Rectal smooth muscle tissue (tissue), 1 donor: ENCODE measurements around the gene SYT13.

ENCODE experiments used
- H3K27ac ChIP-seq: one replicate; pipeline ENCODE4 v1.7.0; 2013; ENCODE audit warnings: low read depth, low read length, inconsistent platforms
- H3K27me3 ChIP-seq: one replicate; pipeline ENCODE4 v1.7.0; 2013; ENCODE audit warnings: low read length; ENCODE audit not compliant: control insufficient read depth, insufficient read depth
- H3K36me3 ChIP-seq: one replicate; pipeline ENCODE4 v1.7.0; 2013; ENCODE audit warnings: low read length; ENCODE audit not compliant: control insufficient read depth, insufficient read depth
- H3K4me1 ChIP-seq: one replicate; pipeline ENCODE4 v1.7.0; 2013; ENCODE audit warnings: low read length; ENCODE audit not compliant: control insufficient read depth, insufficient read depth
- H3K4me3 ChIP-seq: one replicate; pipeline ENCODE4 v1.7.0; 2013; ENCODE audit warnings: low read length
- H3K9ac ChIP-seq: one replicate; pipeline ENCODE4 v1.7.0; 2013; ENCODE audit warnings: low read length

SYT13 gene

GRCh38 chr11:45216031-45216430, 70.1 kb downstream of the SYT13 start:
- no peak overlapping the region for H3K4me3 ChIP-seq
- no peaks in the 10 kb centered on the region for H3K36me3 ChIP-seq
- H3K27me3 ChIP-seq = no peaks in the 10 kb centered on the region
- H3K9ac ChIP-seq = no peak overlapping the region
- H3K27ac ChIP-seq = no peak overlapping the region
- H3K4me1 ChIP-seq = no peaks in the 10 kb centered on the region

DNA sequence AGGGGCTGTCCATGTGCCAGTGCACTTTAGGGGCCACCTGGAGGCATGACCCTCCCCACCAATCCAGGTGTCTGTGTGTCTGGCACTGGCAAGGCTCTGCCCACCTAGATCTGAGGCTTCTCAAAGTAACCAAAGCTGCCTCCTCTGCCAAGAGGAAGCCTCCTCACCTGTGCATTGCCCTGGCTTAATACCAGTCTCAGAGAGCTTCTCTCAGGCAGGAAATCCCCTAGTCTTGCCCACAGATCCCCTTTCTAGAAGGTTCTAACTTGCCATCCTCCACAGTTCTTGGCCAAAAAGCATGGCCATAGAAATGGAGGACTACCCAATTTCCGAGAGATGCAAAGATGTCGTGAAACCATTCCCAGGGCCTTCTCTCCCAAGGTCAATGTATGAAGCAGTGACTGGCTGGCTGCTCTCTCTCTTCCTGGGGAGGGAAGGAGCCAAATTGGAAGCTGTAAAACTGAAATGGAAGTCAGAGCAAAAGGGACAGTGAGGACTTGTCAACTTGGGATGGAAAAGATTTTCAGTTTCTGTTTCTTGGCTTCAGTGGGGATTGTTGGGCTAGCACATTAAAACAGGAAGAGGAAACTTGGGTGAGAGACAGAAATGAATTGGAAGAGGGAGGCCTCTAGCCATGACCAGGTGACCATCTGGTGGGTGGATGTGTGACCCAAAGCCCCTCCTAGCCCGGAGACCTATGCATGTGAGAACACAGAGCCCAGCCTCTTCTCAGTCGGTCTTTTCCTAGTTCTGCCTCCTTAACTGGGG, 70.9 kb downstream of the SYT13 start:
- H3K4me3 ChIP-seq = no peak overlapping the region
- H3K27ac ChIP-seq = no peak overlapping the region
- H3K9ac ChIP-seq = no peak overlapping the region
- H3K36me3 ChIP-seq = no peaks in the 10 kb centered on the region
- H3K4me1 ChIP-seq = peaks cover 6% of the 10 kb centered on the region
- no peaks in the 10 kb centered on the region for H3K27me3 ChIP-seq

DNA sequence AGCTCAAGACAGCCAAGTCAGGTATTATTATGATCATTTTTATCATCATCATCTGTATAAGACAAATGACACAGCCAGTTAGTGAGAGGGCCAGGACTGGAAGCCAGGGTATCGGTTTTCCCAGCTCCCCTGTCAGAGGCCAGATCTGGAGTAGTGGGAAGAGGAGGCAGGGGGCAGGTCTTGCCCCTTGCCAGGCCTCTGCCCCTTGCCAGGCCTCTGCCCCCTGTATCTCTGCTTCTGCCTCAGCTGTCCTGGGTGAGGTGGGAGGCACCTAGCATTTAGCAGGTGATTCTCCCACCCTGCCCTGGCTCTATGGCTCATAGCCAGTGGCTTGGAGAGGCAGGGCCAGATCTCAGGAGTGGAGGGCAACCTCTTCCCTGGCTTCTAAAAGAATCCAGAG, 72.4 kb downstream of the SYT13 start:
- Histone ChIP-seq H3K27me3 (no peaks in the 10 kb centered on the region), H3K27ac (no peak overlapping the region), H3K4me3 (no peak overlapping the region), H3K36me3 (no peaks in the 10 kb centered on the region), H3K4me1 (peaks cover 16% of the 10 kb centered on the region), H3K9ac (no peak overlapping the region)

DNA sequence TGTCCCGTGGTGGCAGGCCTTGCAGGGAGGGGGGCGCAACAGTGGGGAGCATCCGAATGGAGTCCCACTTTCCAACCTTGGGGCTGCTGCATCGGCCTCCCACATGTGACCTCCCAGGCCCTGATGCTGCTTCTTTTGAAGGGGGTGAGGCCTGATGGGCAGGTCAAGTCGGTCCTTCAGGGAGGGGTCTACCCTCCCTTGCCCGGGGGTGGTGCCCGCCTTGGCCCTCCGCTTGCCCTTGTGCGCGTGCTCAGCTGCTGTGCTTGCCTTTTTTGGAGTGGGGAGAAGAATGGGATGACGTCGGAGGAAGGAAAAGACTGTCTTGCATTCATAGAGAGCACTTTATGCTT, 72.8 kb downstream of the SYT13 start:
- Histone ChIP-seq H3K27ac (no peak overlapping the region), H3K4me1 (peaks cover 16% of the 10 kb centered on the region), H3K36me3 (no peaks in the 10 kb centered on the region), H3K27me3 (no peaks in the 10 kb centered on the region), H3K4me3 (no peak overlapping the region), H3K9ac (no peak overlapping the region)

DNA sequence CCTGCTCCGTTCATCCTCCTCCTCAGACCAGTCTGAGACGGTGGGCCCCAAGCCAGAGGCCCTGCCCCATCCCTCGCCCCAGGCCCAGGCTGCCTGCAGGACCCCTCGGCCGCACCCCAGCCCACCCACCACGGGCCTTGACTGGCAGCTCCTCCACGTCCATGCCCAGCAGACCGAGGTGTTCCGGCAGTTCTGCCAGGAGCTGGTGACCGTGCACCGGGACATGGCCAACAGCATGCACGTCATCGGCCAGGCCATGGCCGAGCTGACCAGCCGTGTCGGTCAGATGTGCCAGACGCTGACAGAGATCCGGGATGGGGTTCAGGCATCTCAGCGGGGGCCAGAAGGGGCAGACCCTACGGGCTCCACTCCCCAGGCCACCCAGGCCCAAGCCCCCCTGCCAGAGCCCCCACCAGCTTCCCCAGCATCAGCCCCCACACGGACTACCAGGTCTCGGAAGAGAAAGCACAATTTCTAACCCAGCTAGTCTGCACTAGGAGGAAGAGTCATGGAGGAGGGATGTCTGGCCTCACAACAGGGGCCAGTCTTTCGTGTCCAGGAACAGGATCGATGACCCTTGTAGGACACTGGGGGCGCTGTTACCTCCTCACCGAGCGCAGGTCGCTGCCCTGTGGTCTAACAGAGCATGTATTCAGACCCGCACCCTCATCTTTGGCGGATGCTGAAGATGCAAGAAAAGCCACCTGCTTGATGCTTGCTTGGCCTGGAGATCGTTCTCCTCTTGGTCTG, 73.4 kb downstream of the SYT13 start:
- Histone ChIP-seq H3K4me1 (peaks cover 16% of the 10 kb centered on the region), H3K27me3 (no peaks in the 10 kb centered on the region), H3K27ac (no peak overlapping the region), H3K4me3 (no peak overlapping the region), H3K9ac (no peak overlapping the region), H3K36me3 (no peaks in the 10 kb centered on the region)

- Histone ChIP-seq H3K27ac (no peak overlapping the region), H3K4me3 (no peak overlapping the region), H3K9ac (no peak overlapping the region), H3K27me3 (no peaks in the 10 kb centered on the region), H3K36me3 (no peaks in the 10 kb centered on the region), H3K4me1 (peaks cover 16% of the 10 kb centered on the region)
These were observed 74.4 kb downstream of the SYT13 start for GRCh38 chr11:45211732-45212131.

DNA sequence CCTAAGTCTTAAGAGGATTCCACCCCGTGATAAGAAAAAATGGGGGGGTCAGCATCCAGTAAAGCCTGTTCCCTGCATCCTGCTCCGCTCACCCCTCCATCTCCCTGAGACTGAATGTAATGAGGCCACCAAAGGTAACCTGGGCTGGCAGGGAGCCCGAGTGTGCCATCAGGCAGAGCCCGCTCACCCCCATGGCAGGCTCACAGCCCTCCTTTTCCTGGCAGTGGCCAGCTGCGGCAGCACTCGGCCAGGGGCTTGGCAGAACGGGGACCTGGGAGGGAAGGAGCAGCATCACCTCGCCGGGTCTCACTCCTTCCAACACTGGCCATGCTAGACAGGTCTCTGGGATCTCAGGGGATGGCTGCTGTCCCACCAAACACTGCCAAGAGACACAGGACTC, 75.3 kb downstream of the SYT13 start:
- Histone ChIP-seq H3K9ac (no peak overlapping the region), H3K27me3 (no peaks in the 10 kb centered on the region), H3K27ac (peak overlapping the region; percentile 93), H3K4me3 (no peak overlapping the region), H3K4me1 (peaks cover 16% of the 10 kb centered on the region), H3K36me3 (no peaks in the 10 kb centered on the region)

DNA sequence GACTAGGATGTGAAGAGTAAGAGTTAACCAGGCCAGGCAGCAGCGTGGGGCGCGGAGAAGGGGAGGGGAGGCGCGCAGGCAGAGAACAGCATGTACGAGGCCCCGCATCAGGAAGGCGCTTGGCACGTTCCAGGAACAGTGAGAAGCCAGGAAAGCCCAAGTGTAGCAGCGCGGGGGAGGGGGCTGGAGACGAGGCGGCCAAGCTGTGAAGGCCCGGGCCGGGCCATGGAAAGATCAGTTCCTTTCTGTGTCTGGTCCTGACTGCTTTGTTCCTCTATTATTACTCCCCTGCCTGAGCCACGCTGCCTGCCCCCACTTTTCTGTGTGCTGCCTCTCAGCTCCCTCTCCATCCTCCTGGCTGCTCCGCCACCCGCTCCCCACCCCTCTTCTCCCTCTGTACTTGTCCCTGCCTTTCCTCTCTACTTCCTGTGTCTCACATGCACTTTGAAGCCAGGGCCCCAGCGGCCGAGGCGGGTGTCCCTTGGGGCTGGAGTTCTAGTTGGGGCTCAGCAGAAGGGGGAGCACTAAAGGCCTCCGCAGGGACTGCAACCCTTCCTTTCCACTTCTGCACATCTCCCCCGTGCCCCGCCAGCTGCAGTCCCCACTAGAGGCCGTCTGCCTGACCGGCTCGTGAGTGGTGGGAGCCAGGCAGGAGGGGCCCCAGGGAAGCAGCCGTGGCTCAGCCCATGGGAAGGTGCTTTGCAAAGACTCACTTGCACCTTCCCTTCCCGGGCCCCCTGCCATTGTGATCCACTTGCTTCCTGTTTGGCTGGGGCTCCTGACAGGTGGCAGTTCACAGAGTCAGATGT, 76.0 kb downstream of the SYT13 start:
- H3K27me3 ChIP-seq = no peaks in the 10 kb centered on the region
- peak overlapping the region; percentile 21 for H3K4me3 ChIP-seq
- H3K9ac ChIP-seq = no peak overlapping the region

DNA sequence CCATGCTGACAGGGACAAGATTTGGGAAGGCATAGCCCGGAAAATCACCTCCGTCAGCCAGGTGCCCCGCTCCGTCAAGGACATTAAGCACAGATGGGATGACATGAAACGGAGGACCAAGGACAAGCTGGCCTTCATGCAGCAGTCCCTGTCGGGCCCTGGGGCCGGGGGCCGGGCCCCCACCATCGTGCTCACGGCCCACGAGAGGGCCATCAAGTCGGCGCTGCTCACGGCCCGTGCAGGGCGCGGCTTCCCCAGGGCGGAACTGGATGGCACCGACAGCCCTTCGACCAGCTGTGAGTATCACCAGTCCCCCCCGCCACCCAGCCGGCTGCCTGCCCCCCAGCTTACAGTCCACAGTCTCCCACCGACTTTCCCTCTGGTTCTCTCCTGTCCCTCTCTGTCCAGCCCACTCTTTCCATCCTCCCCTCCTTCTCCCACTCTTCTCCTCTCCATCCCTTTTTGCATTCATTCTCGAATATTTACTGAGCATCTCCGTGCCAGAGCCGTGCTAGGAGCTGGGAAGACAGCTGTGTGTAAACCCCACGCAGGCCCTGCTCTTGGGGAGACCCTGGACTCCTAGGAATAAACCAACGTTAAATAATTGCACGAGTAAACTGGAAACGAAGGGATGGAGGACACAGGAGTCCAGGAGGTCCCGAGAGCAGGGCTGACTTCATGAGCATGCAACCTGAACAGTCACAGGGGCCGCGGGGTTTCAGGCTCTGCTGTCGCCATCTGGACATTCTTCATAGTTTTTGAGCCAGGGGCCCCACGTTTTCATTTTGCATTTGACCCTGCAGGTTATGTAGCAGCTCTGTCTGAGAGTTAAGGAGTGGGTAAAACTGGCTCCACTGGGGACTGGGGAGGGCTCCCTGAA, 76.9 kb downstream of the SYT13 start:
- Histone ChIP-seq H3K4me3 (no peak overlapping the region), H3K27me3 (no peaks in the 10 kb centered on the region), H3K27ac (peak overlapping the region; percentile 93), H3K4me1 (peaks cover 16% of the 10 kb centered on the region), H3K36me3 (no peaks in the 10 kb centered on the region), H3K9ac (no peak overlapping the region)

More for the DNA sequence above, 76.0 kb downstream of the SYT13 start:
- Histone ChIP-seq H3K4me1 (peaks cover 16% of the 10 kb centered on the region), H3K27ac (peak overlapping the region; percentile 93), H3K36me3 (no peaks in the 10 kb centered on the region)

DNA sequence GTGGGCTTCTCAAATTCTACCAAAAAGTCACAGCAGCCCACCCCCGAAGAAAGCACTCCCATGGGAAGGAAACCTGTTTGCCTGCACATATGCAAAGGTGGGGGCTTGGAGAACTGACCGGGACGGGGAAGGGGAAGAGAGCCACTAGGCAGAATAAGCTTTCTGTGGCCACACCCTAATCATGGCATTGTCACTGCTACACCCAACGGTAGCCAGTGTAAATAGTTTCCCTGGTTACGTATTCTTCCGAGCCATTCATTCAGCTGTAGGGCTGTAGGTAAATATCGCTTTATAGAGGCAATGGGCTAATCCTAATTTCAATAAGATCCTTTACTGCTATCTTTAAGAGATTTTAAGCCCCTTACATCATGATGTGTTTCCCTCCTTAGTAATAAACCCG, 78.0 kb downstream of the SYT13 start:
- H3K36me3 ChIP-seq = no peaks in the 10 kb centered on the region
- H3K27ac ChIP-seq = no peak overlapping the region

DNA sequence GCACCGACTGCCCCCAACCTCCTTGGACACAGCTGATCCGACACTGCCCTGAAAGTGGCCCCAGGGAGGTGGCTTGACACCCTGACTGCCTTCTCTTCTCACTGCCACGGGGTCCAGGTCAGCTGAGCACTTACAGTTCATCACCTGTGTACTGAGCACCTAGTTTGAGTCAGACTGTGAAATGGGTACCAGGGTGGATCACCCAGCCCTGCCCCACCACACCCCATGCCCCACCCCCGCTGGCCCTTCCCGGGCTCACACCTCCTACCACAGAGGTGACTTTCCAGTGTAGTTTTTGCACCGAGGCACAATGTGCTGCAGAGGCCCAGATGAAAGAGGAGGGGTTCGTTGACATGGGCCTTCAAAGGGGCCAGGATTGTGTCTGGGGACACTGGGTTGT, 80.2 kb downstream of the SYT13 start:
- H3K27me3 ChIP-seq = no peaks in the 10 kb centered on the region
- H3K4me1 ChIP-seq = peaks cover 16% of the 10 kb centered on the region
- no peaks in the 10 kb centered on the region for H3K36me3 ChIP-seq
- H3K4me3 ChIP-seq = no peak overlapping the region
- H3K27ac ChIP-seq = no peak overlapping the region
- no peak overlapping the region for H3K9ac ChIP-seq

More for the DNA sequence above, 78.0 kb downstream of the SYT13 start:
- Histone ChIP-seq H3K27me3 (no peaks in the 10 kb centered on the region), H3K4me3 (no peak overlapping the region), H3K9ac (no peak overlapping the region), H3K4me1 (peaks cover 16% of the 10 kb centered on the region)

DNA sequence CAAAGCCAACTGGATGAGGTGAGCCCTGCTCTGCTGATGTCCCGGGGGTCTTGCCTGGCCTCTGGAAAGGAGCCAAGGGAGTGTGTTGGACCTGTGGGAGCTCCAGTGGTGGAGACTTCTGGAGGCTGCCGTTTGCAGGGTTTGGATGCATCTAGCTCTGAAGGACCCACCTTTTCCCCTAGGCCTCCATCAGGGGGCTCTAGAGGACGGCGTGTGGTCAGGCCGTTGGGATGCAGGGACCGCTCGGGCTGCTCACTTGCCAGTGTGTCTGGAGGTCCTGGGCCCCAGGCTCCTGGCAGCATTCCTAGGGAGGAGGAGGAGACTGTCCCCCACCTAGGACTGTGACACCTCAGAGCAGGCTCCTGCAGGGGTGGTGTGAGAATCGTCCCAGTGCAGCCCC, 81.4 kb downstream of the SYT13 start:
- Histone ChIP-seq H3K27ac (no peak overlapping the region), H3K4me1 (peaks cover 6% of the 10 kb centered on the region), H3K36me3 (no peaks in the 10 kb centered on the region), H3K4me3 (no peak overlapping the region), H3K9ac (no peak overlapping the region), H3K27me3 (no peaks in the 10 kb centered on the region)
